ENCODE data around the gene PRKCA. TPM values are rescaled to one million over a fixed set of nuclear protein-coding genes. Genes with fewer than 3 reads are reported as not detected.

The PRKCA gene
- total and polyA plus RNA-seq, 9 donors: 9.1 to 67.6 (median 37.2) TPM

DNA sequence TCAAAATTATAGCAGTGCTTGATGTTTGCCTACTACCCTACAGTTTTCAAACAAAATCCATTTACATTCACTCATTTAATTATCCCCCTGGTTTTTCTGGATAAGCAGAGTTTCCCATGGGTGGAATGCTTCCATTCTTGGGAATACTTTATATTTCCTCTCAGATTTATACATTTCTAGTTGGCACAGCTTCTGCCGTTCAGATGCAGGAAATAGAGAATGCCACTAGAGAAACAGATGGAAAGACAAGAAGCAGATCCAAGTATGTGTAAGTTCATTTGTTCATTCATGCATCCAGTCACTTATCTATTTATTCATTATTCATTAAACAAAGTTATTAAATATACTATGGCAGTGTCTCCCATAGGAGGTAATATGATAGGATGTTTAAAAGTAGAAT lies 467.5 kb downstream of the PRKCA start:
- no peaks in the 10 kb centered on the region for H3K9me3 ChIP-seq
- TF ChIP-seq POLR2A (IDR thresholded peaks at IDR 0.05): no peak
- TF ChIP-seq, protein P1, sequence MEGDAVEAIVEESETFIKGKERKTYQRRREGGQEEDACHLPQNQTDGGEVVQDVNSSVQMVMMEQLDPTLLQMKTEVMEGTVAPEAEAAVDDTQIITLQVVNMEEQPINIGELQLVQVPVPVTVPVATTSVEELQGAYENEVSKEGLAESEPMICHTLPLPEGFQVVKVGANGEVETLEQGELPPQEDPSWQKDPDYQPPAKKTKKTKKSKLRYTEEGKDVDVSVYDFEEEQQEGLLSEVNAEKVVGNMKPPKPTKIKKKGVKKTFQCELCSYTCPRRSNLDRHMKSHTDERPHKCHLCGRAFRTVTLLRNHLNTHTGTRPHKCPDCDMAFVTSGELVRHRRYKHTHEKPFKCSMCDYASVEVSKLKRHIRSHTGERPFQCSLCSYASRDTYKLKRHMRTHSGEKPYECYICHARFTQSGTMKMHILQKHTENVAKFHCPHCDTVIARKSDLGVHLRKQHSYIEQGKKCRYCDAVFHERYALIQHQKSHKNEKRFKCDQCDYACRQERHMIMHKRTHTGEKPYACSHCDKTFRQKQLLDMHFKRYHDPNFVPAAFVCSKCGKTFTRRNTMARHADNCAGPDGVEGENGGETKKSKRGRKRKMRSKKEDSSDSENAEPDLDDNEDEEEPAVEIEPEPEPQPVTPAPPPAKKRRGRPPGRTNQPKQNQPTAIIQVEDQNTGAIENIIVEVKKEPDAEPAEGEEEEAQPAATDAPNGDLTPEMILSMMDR (IDR thresholded peaks at IDR 0.05): no peak
- TF ChIP-seq EP300 (IDR thresholded peaks at IDR 0.05): no peak
- no peak overlapping the region for H3K27ac ChIP-seq
- H3K4me1 ChIP-seq (ENCODE audit: insufficient read depth): no peaks in the 10 kb centered on the region
- H3K36me3 ChIP-seq: no peaks in the 10 kb centered on the region
- no peak for DNase-seq
- no peak overlapping the region for H3K4me3 ChIP-seq
- intact Hi-C loops (cut with DNase I): no loop called here
- WGBS, 3 donors: 42 to 77% (median 61%) methylated on average over 1 of the region's 1 CpG
- no peaks in the 10 kb centered on the region for H3K27me3 ChIP-seq

GRCh38 chr17:66772148-66772812 lies 469.9 kb downstream of the PRKCA start:
- H3K27me3 ChIP-seq: no peaks in the 10 kb centered on the region
- H3K36me3 ChIP-seq: no peaks in the 10 kb centered on the region
- H3K27ac ChIP-seq: no peak overlapping the region
- H3K9me3 ChIP-seq: no peaks in the 10 kb centered on the region
- no peaks in the 10 kb centered on the region for H3K4me1 ChIP-seq (ENCODE audit: insufficient read depth)
- no peak for DNase-seq
- 75 to 78% (median 75%) methylated on average over 5 of the region's 5 CpGs for WGBS, 3 donors
- TF ChIP-seq POLR2A (IDR thresholded peaks at IDR 0.05) (no peak), EP300 (IDR thresholded peaks at IDR 0.05) (no peak)
- TF ChIP-seq, protein P1 (IDR thresholded peaks at IDR 0.05): no peak
- no peak overlapping the region for H3K4me3 ChIP-seq
- intact Hi-C loops (cut with DNase I): no loop called here

DNA sequence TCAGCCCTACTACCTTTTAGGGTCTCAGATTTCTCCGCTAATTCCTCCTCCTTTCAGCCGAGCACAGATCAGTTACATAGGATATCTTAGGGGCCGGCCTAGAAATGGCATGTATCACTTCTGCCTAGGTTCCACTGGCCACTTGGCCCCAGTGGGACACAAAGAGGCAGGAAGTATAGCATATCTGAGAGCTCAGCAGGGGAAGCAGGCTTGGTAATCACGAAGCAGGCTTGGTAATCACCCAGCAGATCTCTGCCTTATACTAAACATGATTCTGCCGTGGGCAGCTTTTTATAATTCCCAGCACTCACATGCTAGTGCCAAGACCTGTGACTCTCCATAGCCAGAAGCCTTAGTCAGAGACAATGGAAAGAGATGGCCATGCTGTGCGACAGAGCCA lies 472.9 kb downstream of the PRKCA start:
- DNase-seq: no peak
- Histone ChIP-seq H3K4me1 (ENCODE audit: insufficient read depth) (no peaks in the 10 kb centered on the region), H3K27ac (no peak overlapping the region), H3K4me3 (no peak overlapping the region), H3K9me3 (no peaks in the 10 kb centered on the region), H3K27me3 (no peaks in the 10 kb centered on the region), H3K36me3 (no peaks in the 10 kb centered on the region)
- TF ChIP-seq POLR2A (IDR thresholded peaks at IDR 0.05) (no peak), EP300 (IDR thresholded peaks at IDR 0.05) (no peak)
- TF ChIP-seq, protein P1 (IDR thresholded peaks at IDR 0.05): no peak
- 91 to 96% (median 92%) methylated on average over 6 of the region's 6 CpGs for WGBS, 3 donors
- intact Hi-C loops (cut with DNase I): no loop called here

GRCh38 chr17:66775881-66776400 lies 473.5 kb downstream of the PRKCA start:
- H3K27ac ChIP-seq: no peak overlapping the region
- H3K4me1 ChIP-seq (ENCODE audit: insufficient read depth): no peaks in the 10 kb centered on the region
- DNase-seq: no peak
- H3K36me3 ChIP-seq: no peaks in the 10 kb centered on the region
- TF ChIP-seq EP300 (IDR thresholded peaks at IDR 0.05) (no peak), POLR2A (IDR thresholded peaks at IDR 0.05) (no peak)
- TF ChIP-seq, protein P1 (IDR thresholded peaks at IDR 0.05): no peak
- H3K4me3 ChIP-seq: no peak overlapping the region
- intact Hi-C loops (cut with DNase I): no loop called here
- WGBS, 3 donors: 73 to 81% (median 80%) methylated on average over 7 of the region's 7 CpGs
- H3K27me3 ChIP-seq: no peaks in the 10 kb centered on the region
- no peaks in the 10 kb centered on the region for H3K9me3 ChIP-seq

All from ovary (tissue), 9 donors.